ENCODE measurements around the gene AZU1. TPM values are rescaled to one million over a fixed set of nuclear protein-coding genes. Genes with fewer than 3 reads are reported as not detected.
"Not testable (repeated sequence)": the region's sequence is repeated elsewhere in the genome, so short reads cannot be mapped to it uniquely, and the experiment has no call there.

The AZU1 gene
- total RNA-seq, 1 donor from 2014 or later = not detected

GRCh38 chr19:877992-878660 is 50.5 kb downstream of the AZU1 start:
- ATAC-seq; DNase-seq; intact Hi-C loops (cut with micrococcal nuclease): not testable (repeated sequence)

GRCh38 chr19:878751-879561 is 51.3 kb downstream of the AZU1 start:
- not testable (repeated sequence) for ATAC-seq

GRCh38 chr19:879711-880438 is 52.2 kb downstream of the AZU1 start:
- ATAC-seq (no peak), DNase-seq (no peak)
- intact Hi-C loops (cut with micrococcal nuclease) = no loop called here

More at GRCh38 chr19:878751-879561, 51.3 kb downstream of the AZU1 start:
- DNase-seq; intact Hi-C loops (cut with micrococcal nuclease): not testable (repeated sequence)

Small RNAs within 50 kb of the gene (microRNA-seq; reads per million reads assigned to microRNA genes)
- gene MIR3187 (ENCODE audit: borderline number of aligned reads) = not detected
- not detected for gene MIR4745 (ENCODE audit: borderline number of aligned reads)

Other genes with a start within 250 kb of the AZU1 start
- gene HCN2, start 238.0 kb upstream of the AZU1 start, total RNA-seq = 14.3 TPM
- gene POLRMT, start 194.3 kb upstream of the AZU1 start, total RNA-seq = 55.5 TPM
- not detected for gene FGF22, start 188.0 kb upstream of the AZU1 start, total RNA-seq
- 24.4 TPM for gene RNF126, start 164.6 kb upstream of the AZU1 start, total RNA-seq
- 24.6 TPM for gene FSTL3, start 151.4 kb upstream of the AZU1 start, total RNA-seq
- gene PRSS57, start 132.4 kb upstream of the AZU1 start, total RNA-seq = not detected
- 30.1 TPM for gene PALM, start 118.9 kb upstream of the AZU1 start, total RNA-seq
- not detected for gene MISP, start 76.7 kb upstream of the AZU1 start, total RNA-seq
- 58.1 TPM for gene PTBP1, start 30.4 kb upstream of the AZU1 start, total RNA-seq
- gene PLPPR3, start 5.9 kb upstream of the AZU1 start, total RNA-seq = not detected
- gene PRTN3, start 13.2 kb downstream of the AZU1 start, total RNA-seq = not detected
- 1.5 TPM for gene ELANE, start 24.5 kb downstream of the AZU1 start, total RNA-seq
- gene CFD, start 31.8 kb downstream of the AZU1 start, total RNA-seq = 252 TPM
- gene MED16, start 65.3 kb downstream of the AZU1 start, total RNA-seq = 23.7 TPM
- gene RNU6-9, start 65.6 kb downstream of the AZU1 start, total RNA-seq = not detected
- gene R3HDM4, start 85.4 kb downstream of the AZU1 start, total RNA-seq = 20.0 TPM
- gene KISS1R, start 89.5 kb downstream of the AZU1 start, total RNA-seq = not detected
- gene ARID3A, start 98.2 kb downstream of the AZU1 start, total RNA-seq = 5.7 TPM
- 20.4 TPM for gene WDR18, start 156.5 kb downstream of the AZU1 start, total RNA-seq
- not detected for gene GRIN3B, start 172.6 kb downstream of the AZU1 start, total RNA-seq
- gene TMEM259, start 193.3 kb downstream of the AZU1 start, total RNA-seq = 122 TPM
- gene RNU6-2, start 193.7 kb downstream of the AZU1 start, total RNA-seq = not detected
- gene CNN2, start 198.8 kb downstream of the AZU1 start, total RNA-seq = 94.0 TPM
- gene ABCA7, start 212.3 kb downstream of the AZU1 start, total RNA-seq = 9.4 TPM
- gene ARHGAP45, start 239.3 kb downstream of the AZU1 start, total RNA-seq = 6.0 TPM

Measured in left ventricle myocardium superior (tissue), 1 donor.